Measurements from ENCODE around the gene NUFIP1. TPM values are rescaled to one million over a fixed set of nuclear protein-coding genes. Genes with fewer than 3 reads are reported as not detected.

The NUFIP1 gene
- total RNA-seq, 4 donors from 2014 or later = 2.7 to 4.4 (median 3.7) TPM

DNA sequence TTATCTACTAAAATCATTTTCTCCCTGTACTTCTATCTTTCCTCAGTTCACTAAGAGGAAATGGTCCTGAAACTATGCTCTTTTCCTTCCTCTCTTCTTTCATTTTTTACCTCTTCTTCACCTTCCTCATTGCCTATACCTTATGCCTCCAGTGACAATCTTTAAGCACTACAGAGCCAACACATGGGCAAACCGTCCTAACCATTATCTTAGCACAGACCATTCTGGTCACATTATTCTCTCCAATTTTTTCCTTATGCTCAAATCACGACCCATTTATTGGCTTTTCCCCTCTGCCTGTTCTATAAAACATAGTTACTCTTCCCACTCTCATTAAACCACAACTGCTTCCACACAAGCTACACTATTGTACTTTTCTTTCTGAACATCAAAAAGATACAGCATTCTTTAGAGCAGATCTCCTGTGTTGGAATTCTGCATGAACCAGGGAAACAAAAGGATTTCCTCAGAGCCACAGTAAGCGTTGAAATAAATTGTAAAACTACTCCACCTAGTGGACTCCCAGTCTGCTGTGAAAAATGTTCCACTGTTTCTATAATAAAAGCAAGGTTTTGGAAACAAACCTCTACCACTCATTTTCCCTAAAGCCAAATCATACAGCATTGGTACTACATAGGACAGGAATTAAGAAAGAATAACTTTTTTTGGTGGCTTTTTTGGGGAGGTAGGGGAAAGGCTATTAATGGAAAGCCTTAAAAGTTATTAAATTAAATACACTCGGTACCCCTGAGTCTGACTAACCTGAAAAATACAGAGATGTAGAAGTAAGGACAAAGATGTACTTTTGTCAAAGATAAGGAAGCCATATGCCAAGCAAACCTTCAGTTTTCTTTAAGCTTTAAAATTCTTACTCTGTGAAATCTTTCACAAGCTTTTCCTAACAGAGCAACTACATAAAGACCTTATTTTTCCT lies 19.5 kb downstream of the NUFIP1 start:
- H3K36me3 ChIP-seq = peaks cover 0 to 18% (median 0%) of the 10 kb centered on the region in 3 donors
- 35 to 38% methylated on average over 4 of the region's 4 CpGs for WGBS, 2 donors
- H3K4me1 ChIP-seq = peaks cover 0 to 30% (median 4%) of the 10 kb centered on the region in 4 donors
- H3K9me3 ChIP-seq = no peaks in the 10 kb centered on the region
- TF ChIP-seq EP300 (IDR thresholded peaks at IDR 0.05) = peak in 1 of 2 donors; percentile 28
- TF ChIP-seq, protein P1, sequence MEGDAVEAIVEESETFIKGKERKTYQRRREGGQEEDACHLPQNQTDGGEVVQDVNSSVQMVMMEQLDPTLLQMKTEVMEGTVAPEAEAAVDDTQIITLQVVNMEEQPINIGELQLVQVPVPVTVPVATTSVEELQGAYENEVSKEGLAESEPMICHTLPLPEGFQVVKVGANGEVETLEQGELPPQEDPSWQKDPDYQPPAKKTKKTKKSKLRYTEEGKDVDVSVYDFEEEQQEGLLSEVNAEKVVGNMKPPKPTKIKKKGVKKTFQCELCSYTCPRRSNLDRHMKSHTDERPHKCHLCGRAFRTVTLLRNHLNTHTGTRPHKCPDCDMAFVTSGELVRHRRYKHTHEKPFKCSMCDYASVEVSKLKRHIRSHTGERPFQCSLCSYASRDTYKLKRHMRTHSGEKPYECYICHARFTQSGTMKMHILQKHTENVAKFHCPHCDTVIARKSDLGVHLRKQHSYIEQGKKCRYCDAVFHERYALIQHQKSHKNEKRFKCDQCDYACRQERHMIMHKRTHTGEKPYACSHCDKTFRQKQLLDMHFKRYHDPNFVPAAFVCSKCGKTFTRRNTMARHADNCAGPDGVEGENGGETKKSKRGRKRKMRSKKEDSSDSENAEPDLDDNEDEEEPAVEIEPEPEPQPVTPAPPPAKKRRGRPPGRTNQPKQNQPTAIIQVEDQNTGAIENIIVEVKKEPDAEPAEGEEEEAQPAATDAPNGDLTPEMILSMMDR (IDR thresholded peaks at IDR 0.05) = peak; percentile 68 to 87 (median 77)
- TF ChIP-seq POLR2A (IDR thresholded peaks at IDR 0.05) = no peak
- peak in 1 of 2 donors; percentile 18 for DNase-seq (ENCODE audit: low spot score in 2 of 2)
- H3K27me3 ChIP-seq = no peaks in the 10 kb centered on the region
- peak overlapping the region in 1 of 4 donors; percentile 5 for H3K27ac ChIP-seq
- H3K4me3 ChIP-seq = no peak overlapping the region

DNA sequence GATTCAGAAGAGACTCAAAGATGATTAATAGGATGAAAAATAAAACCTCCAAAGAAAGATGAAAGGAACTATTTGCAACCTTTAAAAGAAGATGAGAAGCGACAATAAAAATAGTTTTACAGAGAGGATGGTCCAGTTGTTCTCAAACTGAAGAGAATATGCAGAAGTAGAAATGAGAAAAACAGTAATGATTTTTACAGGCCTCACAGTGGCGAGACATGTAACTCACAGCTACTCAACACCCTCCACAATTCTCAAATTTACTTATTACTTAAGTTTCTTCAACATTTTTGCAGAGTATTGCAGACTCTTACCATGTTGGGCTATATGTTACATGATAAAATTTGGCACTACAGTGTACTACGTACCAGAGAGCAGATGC lies 20.8 kb downstream of the NUFIP1 start:
- DNase-seq (ENCODE audit: low spot score in 2 of 2) = no peak
- WGBS, 2 donors = 90 to 94% methylated on average over 3 of the region's 3 CpGs
- H3K27ac ChIP-seq = no peak overlapping the region

DNA sequence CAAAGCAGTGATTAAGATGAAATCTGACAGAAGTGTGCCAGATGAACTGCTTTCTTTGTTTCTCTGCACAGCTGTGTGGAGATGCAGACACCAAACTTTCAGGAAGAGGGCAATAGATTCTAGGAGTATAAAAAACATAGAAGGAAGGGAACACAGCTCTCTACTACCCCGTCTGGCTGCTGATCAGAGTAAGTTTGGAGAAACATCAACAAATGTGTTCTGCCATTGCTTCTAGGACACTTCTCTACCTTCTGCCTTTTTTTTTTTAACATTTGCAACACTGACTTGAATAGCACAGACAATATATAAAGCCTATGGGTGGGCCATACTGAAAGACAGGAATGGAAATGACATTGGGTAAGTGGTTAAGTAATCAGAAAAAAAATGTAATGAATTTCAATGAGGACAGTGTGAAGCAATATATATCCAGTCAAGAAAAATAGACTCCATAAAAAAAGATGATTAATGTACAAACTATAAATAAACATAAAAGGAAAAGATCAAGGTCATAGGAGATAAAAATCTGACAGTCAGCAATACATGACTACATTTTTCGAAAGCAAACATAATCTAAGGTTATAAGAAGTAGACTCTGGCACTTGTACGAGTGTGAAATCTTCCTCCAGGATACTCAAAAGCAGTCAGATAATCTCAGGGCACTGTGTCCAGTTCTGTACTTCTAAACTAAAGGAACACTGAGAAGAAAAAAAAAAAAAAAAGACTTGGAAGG lies 21.4 kb downstream of the NUFIP1 start:
- 72 to 75% methylated on average over 3 of the region's 3 CpGs for WGBS, 2 donors
- Histone ChIP-seq H3K4me1 (peaks cover 0 to 15% (median 2%) of the 10 kb centered on the region in 4 donors), H3K9me3 (no peaks in the 10 kb centered on the region), H3K36me3 (peaks cover 0 to 28% (median 0%) of the 10 kb centered on the region in 3 donors), H3K27ac (no peak overlapping the region), H3K27me3 (no peaks in the 10 kb centered on the region), H3K4me3 (no peak overlapping the region)
- no peak for DNase-seq (ENCODE audit: low spot score in 2 of 2)
- TF ChIP-seq, protein P1 (IDR thresholded peaks at IDR 0.05) = no peak
- TF ChIP-seq EP300 (IDR thresholded peaks at IDR 0.05) (no peak), POLR2A (IDR thresholded peaks at IDR 0.05) (no peak)

More for the DNA sequence above, 20.8 kb downstream of the NUFIP1 start:
- Histone ChIP-seq H3K9me3 (no peaks in the 10 kb centered on the region), H3K4me3 (no peak overlapping the region), H3K4me1 (peaks cover 0 to 21% (median 3%) of the 10 kb centered on the region in 4 donors), H3K36me3 (peaks cover 0 to 22% (median 0%) of the 10 kb centered on the region in 3 donors), H3K27me3 (no peaks in the 10 kb centered on the region)
- TF ChIP-seq, protein P1 (IDR thresholded peaks at IDR 0.05) = no peak
- TF ChIP-seq POLR2A (IDR thresholded peaks at IDR 0.05) (no peak), EP300 (IDR thresholded peaks at IDR 0.05) (no peak)

DNA sequence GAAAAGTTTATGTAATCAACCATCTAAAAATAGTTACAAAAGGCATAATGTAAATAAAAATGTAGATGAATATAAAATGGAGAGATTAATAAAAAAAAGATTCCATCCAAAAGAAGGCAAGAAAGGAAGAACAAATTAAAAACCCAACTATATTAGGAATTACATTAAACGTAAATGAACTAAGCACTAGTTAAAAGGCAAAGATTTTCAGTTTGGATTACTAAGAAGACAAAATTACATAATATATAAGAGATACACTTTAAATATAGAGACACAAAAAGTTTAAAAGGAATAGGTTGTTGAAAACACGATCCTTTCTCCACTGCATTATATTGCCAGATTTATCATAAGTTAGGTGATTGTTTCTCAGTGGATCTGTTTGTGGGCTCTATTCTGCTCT lies 27.3 kb downstream of the NUFIP1 start:
- H3K27ac ChIP-seq = no peak overlapping the region
- TF ChIP-seq, protein P1 (IDR thresholded peaks at IDR 0.05) = no peak
- no peak for TF ChIP-seq EP300 (IDR thresholded peaks at IDR 0.05)
- no peak for TF ChIP-seq POLR2A (IDR thresholded peaks at IDR 0.05)
- no peak overlapping the region for H3K4me3 ChIP-seq
- no peak for DNase-seq (ENCODE audit: low spot score in 2 of 2)
- peaks cover 0 to 15% (median 2%) of the 10 kb centered on the region in 4 donors for H3K9me3 ChIP-seq
- H3K36me3 ChIP-seq = peaks cover 0 to 75% (median 0%) of the 10 kb centered on the region in 3 donors
- no peaks in the 10 kb centered on the region for H3K4me1 ChIP-seq
- 96% methylated on average over 2 of the region's 2 CpGs for WGBS, 2 donors
- H3K27me3 ChIP-seq = no peaks in the 10 kb centered on the region
